Measurements from ENCODE around the gene CCR4. TPM values are rescaled to one million over a fixed set of nuclear protein-coding genes. Genes with fewer than 3 reads are reported as not detected.
"Not testable (repeated sequence)": the region's sequence is repeated elsewhere in the genome, so short reads cannot be mapped to it uniquely, and the experiment has no call there.

The CCR4 gene
- total RNA-seq, 2 donors from 2014 or later = 0.14 to 1.2 TPM

DNA sequence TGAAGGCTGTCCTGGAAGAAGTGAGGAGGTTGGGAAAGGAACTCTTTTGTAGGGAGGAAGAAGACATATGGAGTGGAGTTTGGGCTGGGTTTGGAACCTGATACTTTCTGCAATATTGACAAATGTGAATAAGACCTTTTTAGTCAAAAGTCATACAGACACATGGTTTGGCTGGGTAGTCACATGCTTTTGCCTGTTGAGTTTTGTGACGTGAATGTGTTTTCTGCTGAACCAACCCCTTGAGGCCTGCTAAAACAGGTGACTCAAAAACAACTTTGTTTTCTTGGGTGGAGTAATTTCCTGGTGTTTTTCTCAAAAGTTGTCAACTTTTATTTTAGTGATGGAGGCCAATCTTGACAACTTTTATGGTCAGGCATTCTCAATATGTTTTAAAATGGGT, 39.4 kb upstream of the CCR4 start:
- no peak for DNase-seq (ENCODE audit: low spot score)
- TF ChIP-seq POLR2A (IDR thresholded peaks at IDR 0.05) (no peak), POLR2AphosphoS5 (IDR thresholded peaks at IDR 0.05) (no peak)
- TF ChIP-seq, protein P1, sequence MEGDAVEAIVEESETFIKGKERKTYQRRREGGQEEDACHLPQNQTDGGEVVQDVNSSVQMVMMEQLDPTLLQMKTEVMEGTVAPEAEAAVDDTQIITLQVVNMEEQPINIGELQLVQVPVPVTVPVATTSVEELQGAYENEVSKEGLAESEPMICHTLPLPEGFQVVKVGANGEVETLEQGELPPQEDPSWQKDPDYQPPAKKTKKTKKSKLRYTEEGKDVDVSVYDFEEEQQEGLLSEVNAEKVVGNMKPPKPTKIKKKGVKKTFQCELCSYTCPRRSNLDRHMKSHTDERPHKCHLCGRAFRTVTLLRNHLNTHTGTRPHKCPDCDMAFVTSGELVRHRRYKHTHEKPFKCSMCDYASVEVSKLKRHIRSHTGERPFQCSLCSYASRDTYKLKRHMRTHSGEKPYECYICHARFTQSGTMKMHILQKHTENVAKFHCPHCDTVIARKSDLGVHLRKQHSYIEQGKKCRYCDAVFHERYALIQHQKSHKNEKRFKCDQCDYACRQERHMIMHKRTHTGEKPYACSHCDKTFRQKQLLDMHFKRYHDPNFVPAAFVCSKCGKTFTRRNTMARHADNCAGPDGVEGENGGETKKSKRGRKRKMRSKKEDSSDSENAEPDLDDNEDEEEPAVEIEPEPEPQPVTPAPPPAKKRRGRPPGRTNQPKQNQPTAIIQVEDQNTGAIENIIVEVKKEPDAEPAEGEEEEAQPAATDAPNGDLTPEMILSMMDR (IDR thresholded peaks at IDR 0.05) = no peak
- Histone ChIP-seq H3K4me1 (replicated peaks) (no peaks in the 10 kb centered on the region), H3K4me3 (no peak overlapping the region), H3K27ac (no peak overlapping the region), H3K9me3 (no peaks in the 10 kb centered on the region), H3K36me3 (no peaks in the 10 kb centered on the region), H3K27me3 (replicated peaks; ENCODE audit: insufficient read depth) (no peaks in the 10 kb centered on the region)
- 100% methylated on average over 1 of the region's 1 CpG for WGBS
- intact Hi-C loops (cut with DNase I) = no loop called here

DNA sequence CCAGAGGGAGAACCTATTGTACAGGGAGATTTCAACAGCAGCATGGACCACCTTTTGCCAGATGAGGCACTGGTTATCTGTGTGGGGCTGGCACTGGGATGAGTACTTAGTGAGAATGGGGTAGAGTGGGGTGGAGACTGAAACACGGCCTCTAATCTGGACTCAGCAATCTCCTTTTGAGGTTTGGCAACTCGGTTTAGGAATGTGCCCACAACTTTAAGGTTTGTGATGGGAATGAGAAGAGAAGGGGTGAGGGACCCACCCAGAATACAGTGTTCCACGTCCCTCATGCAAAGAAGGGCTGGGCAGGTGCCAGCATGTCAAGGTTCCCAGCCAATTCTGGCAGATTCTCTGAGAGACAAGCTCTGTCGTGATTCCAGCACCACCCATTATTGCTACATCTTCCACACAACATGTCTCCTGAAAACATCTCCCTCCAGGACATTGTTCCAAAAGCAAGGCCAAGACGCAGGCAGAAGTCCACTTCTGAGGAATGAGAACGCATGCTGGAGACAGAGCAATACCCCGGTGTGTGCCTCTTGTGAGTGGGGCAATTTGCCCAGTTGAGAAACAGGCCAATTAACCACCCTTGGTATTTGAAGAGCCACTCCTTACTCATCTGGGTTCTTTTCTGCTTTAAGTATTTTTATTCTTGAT, 37.5 kb upstream of the CCR4 start:
- H3K4me3 ChIP-seq = no peak overlapping the region
- DNase-seq (ENCODE audit: low spot score) = peak; percentile 77
- 13% methylated on average over 7 of the region's 7 CpGs for WGBS
- H3K27ac ChIP-seq = no peak overlapping the region
- H3K9me3 ChIP-seq = no peaks in the 10 kb centered on the region
- H3K36me3 ChIP-seq = no peaks in the 10 kb centered on the region
- peak; percentile 71 for TF ChIP-seq POLR2AphosphoS5 (IDR thresholded peaks at IDR 0.05)
- TF ChIP-seq POLR2A (IDR thresholded peaks at IDR 0.05) = no peak
- TF ChIP-seq, protein P1 (IDR thresholded peaks at IDR 0.05) = no peak
- H3K4me1 ChIP-seq (replicated peaks) = no peaks in the 10 kb centered on the region
- intact Hi-C loops (cut with DNase I) = no loop called here
- no peaks in the 10 kb centered on the region for H3K27me3 ChIP-seq (replicated peaks; ENCODE audit: insufficient read depth)

DNA sequence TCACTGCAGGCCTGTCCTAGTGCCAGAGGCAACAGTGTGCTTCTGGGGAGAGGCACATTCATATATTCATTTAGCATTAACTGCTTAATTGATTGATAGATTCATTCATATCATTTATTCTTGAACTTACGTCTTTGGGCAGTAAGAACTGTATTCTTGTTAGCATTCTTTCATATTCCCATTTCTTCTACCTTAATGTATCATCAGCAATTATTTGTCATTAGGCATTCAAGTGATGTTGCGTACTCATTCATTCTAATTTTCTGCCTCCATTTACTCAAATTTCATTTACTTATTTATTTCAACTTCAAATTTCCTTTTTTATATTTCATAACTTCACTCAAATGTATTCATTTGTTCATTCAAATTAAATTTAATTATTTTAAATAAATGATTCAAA, 31.5 kb upstream of the CCR4 start:
- DNase-seq (ENCODE audit: low spot score) = no peak
- Histone ChIP-seq H3K4me1 (replicated peaks) (no peaks in the 10 kb centered on the region), H3K27me3 (replicated peaks; ENCODE audit: insufficient read depth) (no peaks in the 10 kb centered on the region), H3K36me3 (no peaks in the 10 kb centered on the region), H3K9me3 (no peaks in the 10 kb centered on the region), H3K4me3 (no peak overlapping the region), H3K27ac (no peak overlapping the region)
- 91% methylated on average over 2 of the region's 2 CpGs for WGBS
- no peak for TF ChIP-seq POLR2AphosphoS5 (IDR thresholded peaks at IDR 0.05)
- TF ChIP-seq POLR2A (IDR thresholded peaks at IDR 0.05) = no peak
- TF ChIP-seq, protein P1 (IDR thresholded peaks at IDR 0.05) = no peak
- intact Hi-C loops (cut with DNase I) = loop anchor here (5.0 kb wide), 1 partner anchor 183 kb away; no protein-coding TSS in a partner anchor

DNA sequence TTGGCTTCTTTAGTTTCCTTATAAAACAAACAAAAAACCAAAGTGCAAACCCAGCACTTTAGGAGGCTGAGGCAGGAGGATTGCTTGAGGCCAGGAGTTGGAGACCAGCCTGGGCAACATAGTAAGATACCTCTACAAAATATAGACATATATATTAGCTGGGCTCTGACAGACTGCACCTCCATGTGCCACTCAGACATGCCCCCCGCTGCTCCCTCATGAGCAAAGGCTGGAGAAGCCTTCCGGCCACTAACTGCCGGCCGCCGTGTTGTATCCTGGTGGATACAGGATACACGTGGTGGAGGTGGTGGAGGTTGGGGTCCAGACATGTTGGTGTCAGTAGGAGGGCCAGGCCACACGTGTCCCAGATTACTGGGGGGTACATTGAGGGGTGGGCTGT, 29.4 kb upstream of the CCR4 start:
- Histone ChIP-seq H3K27ac (no peak overlapping the region), H3K4me3 (no peak overlapping the region), H3K36me3 (no peaks in the 10 kb centered on the region), H3K27me3 (replicated peaks; ENCODE audit: insufficient read depth) (no peaks in the 10 kb centered on the region), H3K4me1 (replicated peaks) (no peaks in the 10 kb centered on the region), H3K9me3 (no peaks in the 10 kb centered on the region)
- intact Hi-C loops (cut with DNase I) = no loop called here
- no peak for DNase-seq (ENCODE audit: low spot score)
- 93% methylated on average over 7 of the region's 7 CpGs for WGBS
- TF ChIP-seq, protein P1 (IDR thresholded peaks at IDR 0.05) = no peak
- no peak for TF ChIP-seq POLR2A (IDR thresholded peaks at IDR 0.05)

DNA sequence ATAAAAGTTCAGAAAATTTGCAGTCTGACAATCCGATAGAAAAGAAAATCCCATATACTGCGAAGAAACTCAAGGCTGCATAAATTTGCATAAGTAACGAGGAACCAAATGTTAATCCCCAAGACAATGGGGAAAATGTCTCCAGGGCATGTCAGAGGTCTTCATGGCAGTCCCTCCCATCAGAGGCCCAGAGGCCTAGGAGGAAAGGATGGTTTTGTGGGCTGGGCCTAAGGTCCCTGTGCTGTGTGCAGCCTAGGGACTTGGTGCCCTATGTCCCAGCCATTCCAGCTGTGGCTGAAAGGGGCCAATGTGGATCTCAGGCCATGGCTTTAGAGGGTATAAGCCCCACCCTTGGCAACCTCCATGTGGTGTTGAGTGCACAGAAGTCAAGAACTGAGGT, 21.3 kb upstream of the CCR4 start:
- intact Hi-C loops (cut with DNase I) = loop anchor here (5.0 kb wide), 1 partner anchor 198 kb away; no protein-coding TSS in a partner anchor
- TF ChIP-seq POLR2AphosphoS5 (IDR thresholded peaks at IDR 0.05) = no peak
- H3K27ac ChIP-seq = no peak overlapping the region
- H3K4me1 ChIP-seq (replicated peaks) = no peaks in the 10 kb centered on the region
- WGBS = 94% methylated on average over 3 of the region's 3 CpGs
- no peaks in the 10 kb centered on the region for H3K9me3 ChIP-seq
- no peak for DNase-seq (ENCODE audit: low spot score)
- H3K27me3 ChIP-seq (replicated peaks; ENCODE audit: insufficient read depth) = no peaks in the 10 kb centered on the region
- H3K4me3 ChIP-seq = no peak overlapping the region
- no peaks in the 10 kb centered on the region for H3K36me3 ChIP-seq

DNA sequence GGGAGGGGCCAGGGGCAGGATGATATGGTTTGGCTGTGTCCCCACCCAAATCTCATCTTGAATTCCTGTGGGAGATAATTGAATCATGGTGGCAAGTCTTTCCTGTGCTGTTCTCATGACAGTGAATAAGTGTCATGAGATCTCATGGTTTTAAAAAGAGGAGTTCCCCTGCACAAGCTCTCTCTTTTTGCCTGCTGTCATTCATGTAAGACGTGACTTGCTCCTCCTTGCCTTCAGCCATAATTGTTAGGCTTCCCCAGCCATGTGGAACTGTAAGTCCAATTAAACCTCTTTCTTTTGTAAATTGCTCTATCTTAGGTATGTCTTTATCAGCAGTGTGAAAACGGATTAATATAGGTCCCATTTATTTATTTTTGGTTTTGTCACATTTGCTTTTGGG, 20.2 kb upstream of the CCR4 start:
- intact Hi-C loops (cut with DNase I) = loop anchor here (5.0 kb wide), 1 partner anchor 199 kb away; no protein-coding TSS in a partner anchor
- not testable (repeated sequence) for H3K9me3 ChIP-seq; DNase-seq (ENCODE audit: low spot score)

More for the DNA sequence above, 20.2 kb upstream of the CCR4 start:
- not testable (repeated sequence) for H3K36me3 ChIP-seq; H3K4me1 ChIP-seq (replicated peaks); H3K27ac ChIP-seq; H3K4me3 ChIP-seq; H3K27me3 ChIP-seq (replicated peaks; ENCODE audit: insufficient read depth)
- WGBS = 73% methylated on average over 2 of the region's 2 CpGs

All from prostate gland (tissue), 2 donors.